ENCODE measurements around the gene LDB2. TPM values are rescaled to one million over a fixed set of nuclear protein-coding genes. Genes with fewer than 3 reads are reported as not detected.

Gene LDB2
- total RNA-seq, 1 experiment from 2014 or later = not detected

- Histone ChIP-seq H3F3A (ENCODE audit: insufficient read depth, low read depth) (no peaks in the 10 kb centered on the region), H3K36me3 (ENCODE audit: low read depth) (no peaks in the 10 kb centered on the region), H4K20me1 (ENCODE audit: insufficient read depth) (no peaks in the 10 kb centered on the region), H3K27ac (no peak overlapping the region), H3K4me3 (no peak overlapping the region), H3K9me3 (ENCODE audit: insufficient read depth, low read depth) (no peaks in the 10 kb centered on the region), H3K79me2 (ENCODE audit: low read depth) (no peaks in the 10 kb centered on the region), H3K4me1 (replicated peaks; ENCODE audit: insufficient read depth) (no peaks in the 10 kb centered on the region), H3K4me2 (no peak overlapping the region), H3K27me3 (ENCODE audit: insufficient read depth, low read depth) (no peaks in the 10 kb centered on the region), H2AFZ (no peak overlapping the region), H3K9me2 (ENCODE audit: insufficient read depth) (no peaks in the 10 kb centered on the region)
- no peak for DNase-seq
- ChIA-PET CTCF (no interaction called here), POLR2A (ENCODE audit: unreplicated experiment) (no interaction called here)
- intact Hi-C loops (cut with micrococcal nuclease; ENCODE audit: unreplicated experiment) = no loop called here
- TF ChIP-seq CTCF (conservative IDR thresholded peaks at IDR 0.05) (no peak), EZH2 (IDR thresholded peaks at IDR 0.05; ENCODE audit: low read depth) (no peak)
- BruUV-seq (replicated peaks) = no TSS peak
These were observed 347.9 kb downstream of the LDB2 start for GRCh38 chr4:16550531-16550930.

- ChIA-PET POLR2A (ENCODE audit: unreplicated experiment) (no interaction called here), CTCF (no interaction called here)
- no peak overlapping the region for H2AFZ ChIP-seq
- DNase-seq = no peak
- intact Hi-C loops (cut with micrococcal nuclease; ENCODE audit: unreplicated experiment) = no loop called here
- H3K79me2 ChIP-seq (ENCODE audit: low read depth) = no peaks in the 10 kb centered on the region
- H3K27me3 ChIP-seq (ENCODE audit: insufficient read depth, low read depth) = 0 out of 2 replicates have a peak, but pooled peaks cover 7% of the 10 kb centered on the region
- H3K4me3 ChIP-seq = no peak overlapping the region
- BruUV-seq (replicated peaks) = no TSS peak
- no peaks in the 10 kb centered on the region for H3K36me3 ChIP-seq (ENCODE audit: low read depth)
- no peaks in the 10 kb centered on the region for H3F3A ChIP-seq (ENCODE audit: insufficient read depth, low read depth)
- no peaks in the 10 kb centered on the region for H3K4me1 ChIP-seq (replicated peaks; ENCODE audit: insufficient read depth)
- H3K4me2 ChIP-seq = no peak overlapping the region
- H4K20me1 ChIP-seq (ENCODE audit: insufficient read depth) = no peaks in the 10 kb centered on the region
- no peaks in the 10 kb centered on the region for H3K9me2 ChIP-seq (ENCODE audit: insufficient read depth)
- no peak overlapping the region for H3K27ac ChIP-seq
- no peaks in the 10 kb centered on the region for H3K9me3 ChIP-seq (ENCODE audit: insufficient read depth, low read depth)
- TF ChIP-seq EZH2 (IDR thresholded peaks at IDR 0.05; ENCODE audit: low read depth) (no peak), CTCF (conservative IDR thresholded peaks at IDR 0.05) (no peak)
These were observed 352.8 kb downstream of the LDB2 start for GRCh38 chr4:16545656-16546055.

- TF ChIP-seq EZH2 (IDR thresholded peaks at IDR 0.05; ENCODE audit: low read depth) (no peak), CTCF (conservative IDR thresholded peaks at IDR 0.05) (no peak)
- no peaks in the 10 kb centered on the region for H3K4me1 ChIP-seq (replicated peaks; ENCODE audit: insufficient read depth)
- no peak overlapping the region for H2AFZ ChIP-seq
- no peaks in the 10 kb centered on the region for H3K36me3 ChIP-seq (ENCODE audit: low read depth)
- no peaks in the 10 kb centered on the region for H4K20me1 ChIP-seq (ENCODE audit: insufficient read depth)
- H3K27me3 ChIP-seq (ENCODE audit: insufficient read depth, low read depth) = 0 out of 2 replicates have a peak, but pooled peaks cover 7% of the 10 kb centered on the region
- ChIA-PET CTCF (no interaction called here), POLR2A (ENCODE audit: unreplicated experiment) (no interaction called here)
- no peak overlapping the region for H3K4me2 ChIP-seq
- BruUV-seq (replicated peaks) = no TSS peak
- intact Hi-C loops (cut with micrococcal nuclease; ENCODE audit: unreplicated experiment) = no loop called here
- DNase-seq = no peak
- H3K4me3 ChIP-seq = no peak overlapping the region
- no peaks in the 10 kb centered on the region for H3K9me2 ChIP-seq (ENCODE audit: insufficient read depth)
- H3K79me2 ChIP-seq (ENCODE audit: low read depth) = no peaks in the 10 kb centered on the region
- H3F3A ChIP-seq (ENCODE audit: insufficient read depth, low read depth) = no peaks in the 10 kb centered on the region
- no peaks in the 10 kb centered on the region for H3K9me3 ChIP-seq (ENCODE audit: insufficient read depth, low read depth)
- H3K27ac ChIP-seq = no peak overlapping the region
These were observed 353.6 kb downstream of the LDB2 start for GRCh38 chr4:16544869-16545268.
